Caco-2 (cell line): Measurements from ENCODE around the gene SHF. TPM values are rescaled to one million over a fixed set of nuclear protein-coding genes. Genes with fewer than 3 reads are reported as not detected.
"Not testable (repeated sequence)": the region's sequence is repeated elsewhere in the genome, so short reads cannot be mapped to it uniquely, and the experiment has no call there.

Source experiments
- Bru-seq: library from RNA; stranded (reverse); fragments of 400-500 nt; gene quantifications from one replicate; lab custom pipeline; 2021; lab: Mats Ljungman, UMichigan
- BruChase-seq, 2 experiments: library from RNA; stranded (reverse); fragments of 400-500 nt; gene quantifications; one replicate each; lab custom pipeline; 2021; lab: Mats Ljungman, UMichigan
- BruUV-seq: library from RNA; stranded (reverse); fragments of 400-500 nt; replicated peaks from 2 replicates; lab custom pipeline; 2021; lab: Mats Ljungman, UMichigan
- CTCF ChIA-PET: fragments of 300-600 bp; sonication (Branson Sonifier 250); formaldehyde crosslinking; loops from one replicate; lab custom pipeline; 2022; ENCODE audit warnings: antibody characterized with exemption; lab: Charles Lee
- POLR2A ChIA-PET: fragments of 300-600 bp; sonication (Branson Sonifier 250); formaldehyde crosslinking; loops from one replicate; lab custom pipeline; 2022; ENCODE audit warnings: antibody characterized with exemption; lab: Charles Lee
- DNase-seq, 2 experiments: peaks; one replicate each; pipeline versions ENCODE4 v3.0.0 to v3.0.0-alpha.2; 2020 to 2022
- H3K27me3 ChIP-seq: replicated peaks from 2 replicates; pipeline ENCODE4 v1.6.0; 2011; ENCODE audit warnings: low read length; ENCODE audit not compliant: control insufficient read depth, insufficient read depth
- H3K36me3 ChIP-seq: 2 replicates; pipeline ENCODE4 v1.5.1; 2011; ENCODE audit warnings: low read length; ENCODE audit not compliant: control insufficient read depth, insufficient read depth
- H3K4me1 ChIP-seq: fragments of 250-450 bp; sonication (Bioruptor Pico); 2 replicates; pipeline ENCODE4 v1.5.1; 2020; ENCODE audit warnings: mild to moderate bottlenecking
- H3K4me3 ChIP-seq: 2 replicates; pipeline ENCODE4 v1.5.1; 2011; ENCODE audit warnings: low read depth, mild to moderate bottlenecking, control low read depth, low read length
- H3K9me3 ChIP-seq: fragments of 250-450 bp; sonication (Bioruptor Pico); 2 replicates; pipeline ENCODE4 v1.5.1; 2020; ENCODE audit warnings: mild to moderate bottlenecking, moderate library complexity
- H3K27ac Mint-ChIP-seq: one replicate; pipeline ENCODE4 v1.8.0; 2022; ENCODE audit warnings: mixed read lengths; ENCODE audit not compliant: unreplicated experiment
- H3K27me3 Mint-ChIP-seq: one replicate; pipeline ENCODE4 v1.8.0; 2022; ENCODE audit warnings: mixed read lengths; ENCODE audit not compliant: insufficient read depth, unreplicated experiment
- H3K36me3 Mint-ChIP-seq: one replicate; pipeline ENCODE4 v1.8.0; 2022; ENCODE audit warnings: mild to moderate bottlenecking, mixed read lengths; ENCODE audit not compliant: insufficient read depth, unreplicated experiment
- H3K4me1 Mint-ChIP-seq: one replicate; pipeline ENCODE4 v1.8.0; 2022; ENCODE audit warnings: low read depth, mixed read lengths; ENCODE audit not compliant: unreplicated experiment
- H3K4me3 Mint-ChIP-seq: one replicate; pipeline ENCODE4 v1.8.0; 2022; ENCODE audit warnings: mild to moderate bottlenecking, moderate library complexity, mixed read lengths; ENCODE audit not compliant: unreplicated experiment
- H3K9me3 Mint-ChIP-seq: one replicate; pipeline ENCODE4 v1.8.0; 2022; ENCODE audit warnings: mixed read lengths; ENCODE audit not compliant: unreplicated experiment
- CTCF ChIP-seq, 2 experiments: fragments of 200-600 bp in 1 of 2; IDR thresholded peaks; 1 replicate in 1 of 2; 2 replicates in 1 of 2; pipeline versions ENCODE4 v1.5.1 to v1.8.0; 2011 to 2022; ENCODE audit warnings: antibody characterized with exemption in 1 of 2, control low read depth in 1 of 2, inconsistent platforms in 1 of 2, low read depth in 1 of 2, low read length in 1 of 2, mild to moderate bottlenecking in 1 of 2, moderate library complexity in 1 of 2; ENCODE audit not compliant: insufficient read depth in 1 of 2, severe bottlenecking in 1 of 2, unreplicated experiment in 1 of 2
- intact Hi-C: fragments of 100-400 bp; cut with micrococcal nuclease; formaldehyde crosslinking; loops from one replicate; pipeline ENCODE4 v1.10.0; 2022; ENCODE audit not compliant: unreplicated experiment
- long read RNA-seq: library from polyadenylated mRNA; stranded (forward); transcript quantifications from one replicate; pipeline ENCODE4 v2.0.0, GENCODE V29; 2022
- total RNA-seq: library from RNA; stranded (reverse); gene quantifications from 2 replicates; pipeline ENCODE4 v1.2.3, GENCODE V29; 2022

SHF gene
- total RNA-seq = 11.9 and 12.9 TPM in 2 replicates
- Bru-seq, nascent RNA = percentile 52 among the genes with signal in this experiment
- percentile 47 among the genes with signal in this experiment for BruChase-seq, experiment 1, labeled RNA remaining after a 2-hour chase
- BruChase-seq, experiment 2, labeled RNA remaining after a 6-hour chase = percentile 45 among the genes with signal in this experiment
- long read RNA-seq, partial matches to known transcripts = 2 of 8 reads
- long read RNA-seq, other reads (novel, unspliced or antisense) = 6 of 8 reads

- no peaks in the 10 kb centered on the region for H3K27me3 ChIP-seq
- POLR2A ChIA-PET = no interaction called here
- Mint-ChIP-seq H3K9me3 (no peaks in the 10 kb centered on the region), H3K4me1 (peaks cover 13% of the 10 kb centered on the region), H3K4me3 (peak within 1 kb of the TSS; percentile 77), H3K27me3 (no peaks in the 10 kb centered on the region), H3K27ac (no peak within 1 kb of the TSS), H3K36me3 (peaks cover 9% of the 10 kb centered on the region)
- CTCF ChIA-PET = interaction anchor here (1.8 kb wide), 1 partner anchor 25 kb away, joined by 15 read pairs; no protein-coding TSS in a partner anchor
- no TSS peak for BruUV-seq
- H3K36me3 ChIP-seq = no peaks in the 10 kb centered on the region
- peak within 1 kb of the TSS; percentile 47 for H3K4me3 ChIP-seq
- DNase-seq = peak in 1 of 2 experiments; percentile 47
- peaks cover 7% of the 10 kb centered on the region for H3K4me1 ChIP-seq
- TF ChIP-seq CTCF (IDR thresholded peaks at IDR 0.05; ENCODE audit: insufficient read depth in 1 of 2, low read depth in 1 of 2, low read length in 1 of 2, severe bottlenecking in 1 of 2, unreplicated experiment in 1 of 2) = no peak
- intact Hi-C loops = loop anchor here (1.0 to 2.0 kb wide), 2 partner anchors 10 to 21 kb away; no protein-coding TSS in a partner anchor
- H3K9me3 ChIP-seq = no peaks in the 10 kb centered on the region
These were observed at the start of gene SHF for GRCh38 chr15:45187894-45188830. Gene SHF, minus strand, starts transcription at chr15:45187966. Its CDS starts 15 bp downstream, at chr15:45187951.

- H3K4me3 ChIP-seq, intact Hi-C loops, H3K36me3 Mint-ChIP-seq, DNase-seq, H3K4me1 Mint-ChIP-seq, H3K27me3 ChIP-seq, H3K27me3 Mint-ChIP-seq, H3K4me1 ChIP-seq, H3K36me3 ChIP-seq, POLR2A ChIA-PET, H3K4me3 Mint-ChIP-seq, BruUV-seq, H3K27ac Mint-ChIP-seq, CTCF ChIA-PET, H3K9me3 ChIP-seq: not testable (repeated sequence)
- H3K9me3 Mint-ChIP-seq = peaks cover 29% of the 10 kb centered on the region
These were observed 49.0 kb upstream of the SHF start for GRCh38 chr15:45236806-45237205.

- CTCF ChIA-PET = no interaction called here
- Histone ChIP-seq H3K4me3 (no peak overlapping the region), H3K27me3 (no peaks in the 10 kb centered on the region), H3K36me3 (no peaks in the 10 kb centered on the region), H3K9me3 (no peaks in the 10 kb centered on the region), H3K4me1 (no peaks in the 10 kb centered on the region)
- Mint-ChIP-seq H3K27me3 (no peaks in the 10 kb centered on the region), H3K4me3 (no peak overlapping the region), H3K27ac (no peak overlapping the region), H3K4me1 (no peaks in the 10 kb centered on the region), H3K36me3 (no peaks in the 10 kb centered on the region), H3K9me3 (peaks cover 36% of the 10 kb centered on the region)
- BruUV-seq = no TSS peak
- POLR2A ChIA-PET = no interaction called here
- no peak for TF ChIP-seq CTCF (IDR thresholded peaks at IDR 0.05; ENCODE audit: insufficient read depth in 1 of 2, low read depth in 1 of 2, low read length in 1 of 2, severe bottlenecking in 1 of 2, unreplicated experiment in 1 of 2)
- no peak for DNase-seq
- intact Hi-C loops = no loop called here
These were observed 46.9 kb upstream of the SHF start for GRCh38 chr15:45234562-45235235.
